Middle frontal gyrus (tissue), 1 donor: Measurements from ENCODE around the gene GRM8.

ENCODE experiments used
- DNase-seq: peaks from one replicate; pipeline ENCODE4 v3.0.0-alpha.2; 2015; ENCODE audit warnings: low spot score; ENCODE audit errors: extremely low spot score

Gene GRM8

GRCh38 chr7:127252778-127253280, at the start of gene GRM8:
GRM8 (minus strand) TSS chr7:127252941.
- no peak for DNase-seq

- no peak for DNase-seq
Measured at GRCh38 chr7:127290801-127291361, 38.1 kb upstream of the GRM8 start.

- no peak for DNase-seq
Measured at GRCh38 chr7:127290116-127290655, 37.4 kb upstream of the GRM8 start.

GRCh38 chr7:127287133-127287532, 34.4 kb upstream of the GRM8 start:
- DNase-seq = no peak

GRCh38 chr7:127270093-127270492, 17.4 kb upstream of the GRM8 start:
- DNase-seq = no peak

- no peak for DNase-seq
Measured at GRCh38 chr7:127266047-127266446, 13.3 kb upstream of the GRM8 start.

- no peak for DNase-seq
Measured at GRCh38 chr7:127264219-127264618, 11.5 kb upstream of the GRM8 start.

GRCh38 chr7:127258111-127258510, 5.4 kb upstream of the GRM8 start:
- DNase-seq = no peak

- DNase-seq = no peak
Measured at GRCh38 chr7:127257086-127257485, 4.3 kb upstream of the GRM8 start.

GRCh38 chr7:127256041-127256725, 3.4 kb upstream of the GRM8 start:
- DNase-seq = no peak

GRCh38 chr7:127254163-127254684, 1.5 kb upstream of the GRM8 start:
- no peak for DNase-seq

GRCh38 chr7:127253281-127254162, 781 bp upstream of the GRM8 start:
- no peak for DNase-seq

GRCh38 chr7:127252377-127252713, 396 bp downstream of the GRM8 start:
- no peak for DNase-seq

- no peak for DNase-seq
Measured at GRCh38 chr7:127251465-127252376, 1.0 kb downstream of the GRM8 start.

- no peak for DNase-seq
Measured at GRCh38 chr7:127251036-127251464, 1.7 kb downstream of the GRM8 start.

GRCh38 chr7:127250312-127251035, 2.3 kb downstream of the GRM8 start:
- no peak for DNase-seq

GRCh38 chr7:127245607-127246006, 7.1 kb downstream of the GRM8 start:
- no peak for DNase-seq

- DNase-seq = no peak
Measured at GRCh38 chr7:127245002-127245401, 7.7 kb downstream of the GRM8 start.

GRCh38 chr7:127239814-127240213, 12.9 kb downstream of the GRM8 start:
- no peak for DNase-seq

GRCh38 chr7:127233630-127234029, 19.1 kb downstream of the GRM8 start:
- no peak for DNase-seq
